PFSK-1 (cell line): ENCODE measurements around the gene LRGUK.

Experiments used
- FOXP2 ChIP-seq: optimal IDR thresholded peaks from 2 replicates; pipeline ENCODE3; 2011; ENCODE audit warnings: borderline replicate concordance, control low read depth, inconsistent platforms; ENCODE audit not compliant: insufficient read depth; ENCODE audit errors: extremely low read length, extremely low read depth
- POLR2AphosphoS5 ChIP-seq: IDR thresholded peaks from 2 replicates; pipeline ENCODE4 v1.6.1; 2012; ENCODE audit warnings: low read depth, mild to moderate bottlenecking, control low read depth, low read length, moderate library complexity
- REST ChIP-seq, 2 experiments: IDR thresholded peaks; 2 replicates each; pipeline versions ENCODE4 v1.6.1 to v1.8.0; 2011 to 2012; ENCODE audit warnings: low read depth in 2 of 2, low read length in 2 of 2, control low read depth in 1 of 2, inconsistent platforms in 1 of 2, mild to moderate bottlenecking in 1 of 2, moderate library complexity in 1 of 2; ENCODE audit not compliant: insufficient read depth in 1 of 2
- SIN3A ChIP-seq: IDR thresholded peaks from 2 replicates; pipeline ENCODE4 v1.6.1; 2012; ENCODE audit warnings: mild to moderate bottlenecking, low read length, moderate library complexity, borderline replicate concordance; ENCODE audit not compliant: insufficient read depth
- TAF1 ChIP-seq: IDR thresholded peaks from 2 replicates; pipeline ENCODE4 v1.6.1; 2012; ENCODE audit warnings: low read length, control low read depth, borderline replicate concordance; ENCODE audit not compliant: insufficient read depth

LRGUK gene

GRCh38 chr7:134284952-134285351 is 157.8 kb downstream of the LRGUK start:
- TF ChIP-seq SIN3A (no peak), POLR2AphosphoS5 (no peak), REST (IDR thresholded peaks at IDR 0.05; ENCODE audit: insufficient read depth in 1 of 2, low read depth in 2 of 2, low read length in 2 of 2) (no peak), FOXP2 (no peak), TAF1 (no peak)

GRCh38 chr7:134287916-134288659 is 160.9 kb downstream of the LRGUK start:
- no peak for TF ChIP-seq FOXP2

GRCh38 chr7:134289423-134289822 is 162.3 kb downstream of the LRGUK start:
- TF ChIP-seq POLR2AphosphoS5, result no peak
- TF ChIP-seq FOXP2, result no peak
- no peak for TF ChIP-seq SIN3A
- no peak for TF ChIP-seq REST (IDR thresholded peaks at IDR 0.05; ENCODE audit: insufficient read depth in 1 of 2, low read depth in 2 of 2, low read length in 2 of 2)
- TF ChIP-seq TAF1, result no peak

- no peak for TF ChIP-seq SIN3A
- TF ChIP-seq FOXP2, result no peak
- no peak for TF ChIP-seq TAF1
- no peak for TF ChIP-seq POLR2AphosphoS5
- no peak for TF ChIP-seq REST (IDR thresholded peaks at IDR 0.05; ENCODE audit: insufficient read depth in 1 of 2, low read depth in 2 of 2, low read length in 2 of 2)
Observed at GRCh38 chr7:134289841-134290240, 162.7 kb downstream of the LRGUK start.

- TF ChIP-seq FOXP2, result no peak
- no peak for TF ChIP-seq POLR2AphosphoS5
- TF ChIP-seq TAF1, result no peak
- no peak for TF ChIP-seq REST (IDR thresholded peaks at IDR 0.05; ENCODE audit: insufficient read depth in 1 of 2, low read depth in 2 of 2, low read length in 2 of 2)
- TF ChIP-seq SIN3A, result no peak
Observed at GRCh38 chr7:134290286-134290685, 163.1 kb downstream of the LRGUK start.
